H9 (cell line): ENCODE measurements around the gene FMN1. TPM values are rescaled to one million over a fixed set of nuclear protein-coding genes. Genes with fewer than 3 reads are reported as not detected.

Experiments
- DNase-seq: peaks from one replicate; pipeline ENCODE4 v3.0.0-alpha.2; 2017
- H2AFZ ChIP-seq: one replicate; pipeline ENCODE4 v1.6.1; 2013; ENCODE audit warnings: mild to moderate bottlenecking, low read length, control low read depth, moderate library complexity
- H2AK5ac ChIP-seq: 2 replicates; pipeline ENCODE4 v1.6.1; 2013; ENCODE audit warnings: low read length, control low read depth, mixed read lengths; ENCODE audit not compliant: insufficient read length
- H2BK120ac ChIP-seq: one replicate; pipeline ENCODE4 v1.6.1; 2013; ENCODE audit warnings: low read depth, mild to moderate bottlenecking, low read length, control low read depth, inconsistent platforms; ENCODE audit not compliant: poor library complexity, severe bottlenecking
- H2BK12ac ChIP-seq: 2 replicates; pipeline ENCODE4 v1.6.1; 2013; ENCODE audit warnings: low read length, control low read depth, mixed read lengths, low read depth; ENCODE audit not compliant: insufficient read length
- H2BK15ac ChIP-seq: 2 replicates; pipeline ENCODE4 v1.6.1; 2013; ENCODE audit warnings: low read depth, low read length, control low read depth
- H2BK20ac ChIP-seq: one replicate; pipeline ENCODE4 v1.6.1; 2013; ENCODE audit warnings: low read depth, mild to moderate bottlenecking, low read length, control low read depth, inconsistent platforms; ENCODE audit not compliant: poor library complexity, severe bottlenecking
- H2BK5ac ChIP-seq: 2 replicates; pipeline ENCODE4 v1.6.1; 2013; ENCODE audit warnings: low read length, control low read depth, mixed read lengths; ENCODE audit not compliant: insufficient read length
- H3K14ac ChIP-seq: 2 replicates; pipeline ENCODE4 v1.6.1; 2013; ENCODE audit warnings: low read length, control low read depth; ENCODE audit not compliant: insufficient read depth
- H3K18ac ChIP-seq: 2 replicates; pipeline ENCODE4 v1.6.1; 2013; ENCODE audit warnings: low read depth, mild to moderate bottlenecking, mixed read lengths, low read length, control low read depth; ENCODE audit not compliant: insufficient read length
- H3K23ac ChIP-seq: 2 replicates; pipeline ENCODE4 v1.6.1; 2013; ENCODE audit warnings: low read length, control low read depth, mixed read lengths, low read depth; ENCODE audit not compliant: insufficient read length
- H3K23me2 ChIP-seq: 2 replicates; pipeline ENCODE4 v1.6.1; 2013; ENCODE audit warnings: low read depth, mild to moderate bottlenecking, mixed read lengths, low read length, control low read depth; ENCODE audit not compliant: insufficient read length, poor library complexity, severe bottlenecking
- H3K27ac ChIP-seq: 2 replicates; pipeline ENCODE4 v1.5.1; 2013; ENCODE audit warnings: low read length, control low read depth, mixed read lengths, low read depth; ENCODE audit not compliant: insufficient read length
- H3K27me3 ChIP-seq: 2 replicates; pipeline ENCODE4 v1.6.1; 2013; ENCODE audit warnings: low read length, control low read depth, inconsistent platforms; ENCODE audit not compliant: insufficient read depth
- H3K4ac ChIP-seq: 2 replicates; pipeline ENCODE4 v1.6.1; 2013; ENCODE audit warnings: low read depth, mild to moderate bottlenecking, control low read depth, inconsistent platforms, low read length, moderate library complexity
- H3K4me1 ChIP-seq: 2 replicates; pipeline ENCODE4 v1.6.1; 2013; ENCODE audit warnings: low read length, control low read depth, inconsistent platforms; ENCODE audit not compliant: insufficient read depth
- H3K4me2 ChIP-seq: 2 replicates; pipeline ENCODE4 v1.6.1; 2013; ENCODE audit warnings: low read length, control low read depth, mixed read lengths; ENCODE audit not compliant: insufficient read length, insufficient read depth
- H3K56ac ChIP-seq: 2 replicates; pipeline ENCODE4 v1.6.1; 2013; ENCODE audit warnings: low read depth, mild to moderate bottlenecking, mixed read lengths, low read length, control low read depth; ENCODE audit not compliant: insufficient read length
- H3K79me1 ChIP-seq: 2 replicates; pipeline ENCODE4 v1.6.1; 2013; ENCODE audit warnings: low read depth, mild to moderate bottlenecking, moderate library complexity, low read length, control low read depth, inconsistent platforms; ENCODE audit not compliant: insufficient read depth, poor library complexity, severe bottlenecking
- H3K79me2 ChIP-seq: 2 replicates; pipeline ENCODE4 v1.6.1; 2013; ENCODE audit warnings: low read length, control low read depth, inconsistent platforms; ENCODE audit not compliant: insufficient read depth
- H3K9ac ChIP-seq: 2 replicates; pipeline ENCODE4 v1.6.1; 2013; ENCODE audit warnings: low read length, control low read depth, mixed read lengths; ENCODE audit not compliant: insufficient read length; ENCODE audit errors: extremely low read depth
- H3K9me3 ChIP-seq: one replicate; pipeline ENCODE4 v1.6.1; 2013; ENCODE audit warnings: low read depth, low read length, inconsistent platforms; ENCODE audit not compliant: control insufficient read depth
- H3T11ph ChIP-seq: one replicate; pipeline ENCODE4 v1.6.1; 2013; ENCODE audit warnings: mild to moderate bottlenecking, low read length, control low read depth, inconsistent platforms
- H4K20me1 ChIP-seq: one replicate; pipeline ENCODE4 v1.6.1; 2013; ENCODE audit not compliant: control insufficient read depth, insufficient read length, insufficient read depth
- H4K5ac ChIP-seq: 2 replicates; pipeline ENCODE4 v1.6.1; 2013; ENCODE audit warnings: low read depth, mild to moderate bottlenecking, mixed read lengths, low read length, control low read depth; ENCODE audit not compliant: insufficient read length
- H4K8ac ChIP-seq: replicated peaks from 2 replicates; pipeline ENCODE4 v1.6.1; 2013; ENCODE audit warnings: low read length, control low read depth, mixed read lengths, low read depth; ENCODE audit not compliant: insufficient read length
- H4K91ac ChIP-seq: 2 replicates; pipeline ENCODE4 v1.6.1; 2013; ENCODE audit warnings: low read depth, mild to moderate bottlenecking, moderate library complexity, mixed read lengths, low read length, control low read depth; ENCODE audit not compliant: insufficient read length
- H3K27ac Mint-ChIP-seq, 3 experiments: 2 replicates in 2 of 3; 3 replicates in 1 of 3; pipeline ENCODE4 v1.8.0; 2020 to 2021; ENCODE audit warnings: mixed read lengths in 3 of 3, mild to moderate bottlenecking in 1 of 3, moderate library complexity in 1 of 3
- H3K27me3 Mint-ChIP-seq: 2 replicates; pipeline ENCODE4 v1.8.0; 2021; ENCODE audit warnings: low read depth, mild to moderate bottlenecking, moderate library complexity, mixed read lengths
- H3K36me3 Mint-ChIP-seq, 3 experiments: 2 replicates in 2 of 3; 3 replicates in 1 of 3; pipeline ENCODE4 v1.8.0; 2020 to 2021; ENCODE audit warnings: low read depth in 3 of 3, mixed read lengths in 3 of 3; ENCODE audit not compliant: insufficient read depth in 1 of 3
- H3K4me1 Mint-ChIP-seq, 2 experiments: 2 replicates each; pipeline ENCODE4 v1.8.0; 2020; ENCODE audit warnings: mixed read lengths in 2 of 2
- H3K4me3 Mint-ChIP-seq, 2 experiments: 2 replicates in 1 of 2; 3 replicates in 1 of 2; pipeline ENCODE4 v1.8.0; 2020 to 2021; ENCODE audit warnings: mild to moderate bottlenecking in 2 of 2, mixed read lengths in 2 of 2, moderate library complexity in 1 of 2
- H3K9me3 Mint-ChIP-seq, 2 experiments: 2 replicates in 1 of 2; 3 replicates in 1 of 2; pipeline ENCODE4 v1.8.0; 2020; ENCODE audit warnings: mild to moderate bottlenecking in 2 of 2, mixed read lengths in 2 of 2, moderate library complexity in 1 of 2
- WGBS: extraction: QIAGEN DNeasy Blood & Tissue Kit; methylation state at CpG from one replicate; pipeline ENCODE4 v1.1.7; 2013; ENCODE audit warnings: missing lambda C conversion rate, low lambda C conversion rate, mixed read lengths; ENCODE audit not compliant: insufficient read length; ENCODE audit errors: extremely low coverage; 5-methylcytosine and 5-hydroxymethylcytosine counted together
- total RNA-seq: library from RNA; stranded (reverse); gene quantifications from 2 replicates; pipeline ENCODE4 v1.2.1, GENCODE V29; 2021
- TF ChIP-seq, protein P1 (sequence below): fragments of 200-600 bp; sonication (generic); conservative IDR thresholded peaks from 3 replicates; pipeline ENCODE4 v1.8.0; 2021; ENCODE audit warnings: antibody characterized with exemption, mild to moderate bottlenecking

FMN1 gene
- total RNA-seq, 1 experiment from 2014 or later, result 1.9 TPM

DNA sequence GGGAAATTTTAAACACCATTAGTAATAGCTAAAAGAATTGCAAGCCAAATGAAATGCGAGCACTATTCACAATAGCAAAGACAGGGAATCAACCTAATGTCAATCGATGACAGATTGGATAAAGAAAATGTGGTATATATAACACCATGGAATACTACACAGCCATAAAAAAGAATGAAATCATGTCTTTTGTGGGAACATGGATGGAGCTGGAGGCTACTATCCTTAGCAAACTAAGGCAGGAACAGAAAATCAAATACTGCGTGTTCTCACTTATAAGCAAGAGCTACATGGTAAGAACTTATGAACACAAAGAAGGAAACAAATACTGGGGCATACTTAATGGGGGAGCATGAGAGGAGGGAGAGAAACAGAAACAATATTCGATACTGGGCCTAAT lies 85.2 kb downstream of the FMN1 start:
- H3K4me3 Mint-ChIP-seq, result no peak overlapping the region

More for the DNA sequence above, 85.2 kb downstream of the FMN1 start:
- TF ChIP-seq, protein P1, sequence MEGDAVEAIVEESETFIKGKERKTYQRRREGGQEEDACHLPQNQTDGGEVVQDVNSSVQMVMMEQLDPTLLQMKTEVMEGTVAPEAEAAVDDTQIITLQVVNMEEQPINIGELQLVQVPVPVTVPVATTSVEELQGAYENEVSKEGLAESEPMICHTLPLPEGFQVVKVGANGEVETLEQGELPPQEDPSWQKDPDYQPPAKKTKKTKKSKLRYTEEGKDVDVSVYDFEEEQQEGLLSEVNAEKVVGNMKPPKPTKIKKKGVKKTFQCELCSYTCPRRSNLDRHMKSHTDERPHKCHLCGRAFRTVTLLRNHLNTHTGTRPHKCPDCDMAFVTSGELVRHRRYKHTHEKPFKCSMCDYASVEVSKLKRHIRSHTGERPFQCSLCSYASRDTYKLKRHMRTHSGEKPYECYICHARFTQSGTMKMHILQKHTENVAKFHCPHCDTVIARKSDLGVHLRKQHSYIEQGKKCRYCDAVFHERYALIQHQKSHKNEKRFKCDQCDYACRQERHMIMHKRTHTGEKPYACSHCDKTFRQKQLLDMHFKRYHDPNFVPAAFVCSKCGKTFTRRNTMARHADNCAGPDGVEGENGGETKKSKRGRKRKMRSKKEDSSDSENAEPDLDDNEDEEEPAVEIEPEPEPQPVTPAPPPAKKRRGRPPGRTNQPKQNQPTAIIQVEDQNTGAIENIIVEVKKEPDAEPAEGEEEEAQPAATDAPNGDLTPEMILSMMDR, result no peak
- no peak overlapping the region for H3K27ac ChIP-seq
- H3K36me3 Mint-ChIP-seq, result no peaks in the 10 kb centered on the region; a peak in 1 of 7 replicates
- H3K23ac ChIP-seq, result no peak overlapping the region
- H3K4ac ChIP-seq, result no peak overlapping the region
- no peaks in the 10 kb centered on the region for H3K4me1 ChIP-seq
- no peak overlapping the region for H3K27ac Mint-ChIP-seq
- no peak overlapping the region for H2BK12ac ChIP-seq
- H2BK5ac ChIP-seq, result no peak overlapping the region
- H4K91ac ChIP-seq, result no peak overlapping the region
- no peak overlapping the region for H2BK20ac ChIP-seq
- no peaks in the 10 kb centered on the region for H3K27me3 ChIP-seq
- no peak overlapping the region for H2AK5ac ChIP-seq
- H2BK120ac ChIP-seq, result no peak overlapping the region
- H3T11ph ChIP-seq, result no peak overlapping the region
- no CpG with 5 or more reads among the region's 4 CpGs for WGBS
- no peak overlapping the region for H3K56ac ChIP-seq
- no peaks in the 10 kb centered on the region for H3K23me2 ChIP-seq
- H3K79me1 ChIP-seq, result no peaks in the 10 kb centered on the region
- H3K4me2 ChIP-seq, result no peak overlapping the region
- no peak overlapping the region for H3K9ac ChIP-seq
- H3K27me3 Mint-ChIP-seq, result peaks cover 2% of the 10 kb centered on the region
- H4K8ac ChIP-seq, result no peak overlapping the region
- no peaks in the 10 kb centered on the region; a peak in 1 of 5 replicates for H3K9me3 Mint-ChIP-seq
- no peak overlapping the region for H2AFZ ChIP-seq
- no peak overlapping the region for H3K14ac ChIP-seq
- H4K20me1 ChIP-seq, result no peaks in the 10 kb centered on the region
- peaks cover 5 to 10% of the 10 kb centered on the region in 2 experiments for H3K4me1 Mint-ChIP-seq
- no peak for DNase-seq
- H3K9me3 ChIP-seq, result no peaks in the 10 kb centered on the region
- H2BK15ac ChIP-seq, result no peak overlapping the region
- no peak overlapping the region for H3K18ac ChIP-seq
- H3K79me2 ChIP-seq, result no peaks in the 10 kb centered on the region
- no peak overlapping the region for H4K5ac ChIP-seq
